NCI-H524 (cell line): ENCODE data around the gene KRTAP20-3.
A peak's percentile ranks its signal among the peaks of the same experiment; 100 is the strongest.

Source experiments
- DNase-seq, 2 experiments: peaks; one replicate each; lab custom pipeline; 2025; lab: John Stamatoyannopoulos, UW

Gene KRTAP20-3

DNA sequence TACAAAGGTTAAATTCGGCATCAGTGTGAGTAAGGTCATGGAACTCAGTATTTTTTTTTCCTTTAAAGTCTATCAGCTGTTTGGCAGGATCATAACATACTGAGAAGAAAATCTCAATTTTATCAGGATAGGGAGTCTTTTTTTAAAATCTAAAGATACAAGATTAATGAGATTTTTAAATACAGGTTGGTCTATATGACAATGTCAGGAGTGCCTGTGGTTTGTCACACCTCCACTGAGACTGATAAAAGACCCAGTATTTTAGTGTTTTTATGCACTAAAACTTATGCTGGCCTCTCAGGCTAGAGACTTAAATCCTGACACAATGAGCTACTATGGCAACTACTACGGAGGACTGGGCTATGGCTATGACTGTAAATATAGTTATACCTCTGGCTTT, at the start of gene KRTAP20-3:
Gene KRTAP20-3, plus strand, starts transcription at position 301 of the 400 bp plus-strand sequence.
- DNase-seq = no peak

DNA sequence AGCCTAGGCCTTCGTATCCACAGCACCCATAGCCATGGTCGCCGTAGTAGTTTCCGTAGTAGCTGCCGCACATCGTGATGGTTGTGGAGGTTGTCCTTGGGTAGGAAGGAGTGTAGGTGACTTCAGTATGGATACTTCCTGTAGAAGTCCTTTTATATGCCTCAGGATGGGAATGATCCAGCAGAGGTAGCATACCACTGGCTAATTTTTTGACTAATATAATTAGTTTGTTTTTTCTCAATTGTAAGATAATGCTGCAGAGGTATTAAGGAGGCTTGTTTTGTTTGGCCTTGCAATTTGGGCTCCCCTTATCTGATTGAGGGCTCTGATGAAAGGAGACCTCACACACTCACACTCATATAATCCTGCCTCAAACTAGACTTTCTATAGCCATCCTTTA, 43.9 kb upstream of the KRTAP20-3 start, which contains the start of gene KRTAP6-2:
Gene KRTAP6-2, minus strand, starts transcription at position 101 of the 400 bp plus-strand sequence. Its CDS starts 28 bp downstream, at position 73.
- DNase-seq = no peak

DNA sequence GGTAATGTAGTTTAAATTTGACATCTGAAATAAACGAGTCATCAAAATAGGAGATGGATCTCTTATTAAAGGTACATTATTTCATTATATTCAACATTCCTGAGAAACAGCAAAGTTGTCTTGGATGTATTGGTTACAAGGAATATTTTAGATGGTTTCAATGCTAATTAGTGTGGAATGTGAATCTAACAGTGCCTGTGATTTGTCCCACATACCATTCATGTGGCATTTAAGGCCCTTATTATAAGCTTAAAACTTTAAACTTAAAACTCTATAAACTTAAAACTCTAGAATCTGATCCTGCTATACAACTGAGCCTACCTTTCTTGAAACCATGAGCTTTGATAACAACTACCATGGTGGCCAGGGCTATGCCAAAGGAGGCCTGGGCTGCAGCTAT, 41.9 kb upstream of the KRTAP20-3 start, which contains the start of gene KRTAP22-1:
Gene KRTAP22-1, plus strand, starts transcription at position 301 of the 400 bp plus-strand sequence.
- DNase-seq = no peak

DNA sequence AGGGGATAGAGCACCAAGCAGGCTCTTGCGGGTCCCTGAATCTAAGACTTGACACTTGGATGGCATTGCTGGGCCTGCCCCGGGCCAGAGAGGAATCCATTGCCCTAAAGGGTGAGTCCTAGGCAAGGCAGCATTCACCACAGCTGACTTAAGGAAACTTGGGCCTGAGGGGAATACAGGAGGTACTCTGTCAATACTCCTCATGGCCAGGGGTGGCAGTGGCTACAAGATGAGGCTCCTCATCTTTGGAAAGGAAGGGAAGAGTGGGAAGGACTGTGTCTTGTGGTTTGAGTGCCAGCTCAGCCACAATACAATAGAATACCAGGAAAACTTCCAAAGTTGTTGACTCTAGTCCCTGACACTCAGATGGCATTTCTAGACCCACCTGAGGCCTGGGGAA, 36.7 kb upstream of the KRTAP20-3 start:
- DNase-seq = peak in 1 of 2 experiments; percentile 8

DNA sequence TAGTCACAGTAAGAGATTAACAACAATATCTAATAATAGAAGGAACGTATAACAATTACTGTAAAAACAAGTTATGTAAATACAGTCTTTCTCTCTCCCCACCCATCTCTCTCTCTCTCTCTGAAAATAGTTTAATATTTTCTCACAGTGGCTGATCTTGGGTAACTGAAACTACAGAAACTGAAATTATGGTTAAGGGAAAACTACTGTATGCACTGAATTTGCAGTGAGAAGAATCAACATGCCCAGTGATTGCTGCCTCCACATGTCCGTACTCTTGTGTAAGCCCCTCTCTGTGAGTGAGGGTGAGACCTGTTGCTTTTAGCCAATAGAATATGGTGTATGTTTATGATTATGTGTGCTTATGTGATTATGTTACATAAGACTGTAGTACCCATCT, 30.5 kb upstream of the KRTAP20-3 start:
- no peak for DNase-seq

DNA sequence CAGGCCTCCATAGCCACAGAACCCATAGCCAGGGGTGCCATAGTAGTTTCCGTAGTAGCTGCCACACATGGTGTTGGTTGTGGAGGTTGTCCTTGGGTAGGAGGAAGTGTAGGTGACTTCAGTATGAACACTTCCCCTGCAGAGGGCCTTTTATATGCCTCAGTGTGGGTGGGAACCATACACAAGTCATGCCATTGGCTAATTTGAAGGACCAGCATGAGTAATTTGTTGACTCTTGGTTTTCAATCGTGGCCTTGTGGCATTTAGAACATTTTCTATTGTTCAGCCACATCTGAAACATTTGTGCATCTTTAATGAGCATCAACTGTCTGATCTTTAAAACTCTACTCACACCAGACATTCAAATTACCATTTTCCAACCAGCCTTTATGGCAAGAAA, 28.8 kb upstream of the KRTAP20-3 start, which contains the start of gene KRTAP6-1:
Gene KRTAP6-1, minus strand, starts transcription at position 95 of the 400 bp plus-strand sequence. Its CDS starts 26 bp downstream, at position 69.
- no peak for DNase-seq

DNA sequence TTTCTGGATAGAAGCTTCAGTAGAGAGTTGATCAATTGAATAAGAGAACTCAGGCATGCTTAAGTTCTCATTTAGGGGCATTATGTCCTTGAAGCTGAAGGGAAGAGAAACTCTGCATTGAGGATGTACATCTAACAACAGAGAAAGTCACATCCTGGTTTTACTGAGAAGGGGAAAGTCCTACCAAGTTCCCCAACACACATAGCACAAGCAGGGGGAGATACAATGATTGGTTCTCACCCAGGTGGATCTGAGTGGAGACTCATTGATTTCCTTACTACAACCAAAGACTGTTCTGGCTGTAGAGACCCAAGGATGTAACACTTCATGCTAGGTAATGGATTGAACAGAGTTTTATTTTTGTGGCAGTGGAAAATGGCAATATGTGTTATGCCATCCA, 27.5 kb upstream of the KRTAP20-3 start:
- DNase-seq = no peak

DNA sequence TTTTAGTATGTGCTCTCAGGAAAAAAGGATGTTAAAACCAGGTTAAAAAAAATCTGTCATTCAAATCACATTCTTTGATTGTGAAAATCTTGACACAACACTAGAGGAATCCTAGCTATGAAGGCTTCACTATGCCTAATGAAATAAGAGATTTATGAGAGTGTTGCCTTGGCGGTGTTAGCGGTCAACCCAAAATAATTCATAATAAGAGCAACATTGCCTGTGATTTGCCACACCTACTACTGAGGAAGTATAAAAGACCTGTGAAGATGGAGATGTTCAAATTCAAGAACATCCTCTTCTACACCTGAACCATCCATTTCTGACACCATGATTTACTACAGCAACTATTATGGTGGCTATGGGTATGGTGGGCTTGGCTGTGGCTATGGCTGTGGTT, 26.5 kb upstream of the KRTAP20-3 start, which contains the start of gene KRTAP20-1:
Gene KRTAP20-1, plus strand, starts transcription at position 301 of the 400 bp plus-strand sequence. Its CDS starts 30 bp downstream, at position 331.
- DNase-seq = no peak

DNA sequence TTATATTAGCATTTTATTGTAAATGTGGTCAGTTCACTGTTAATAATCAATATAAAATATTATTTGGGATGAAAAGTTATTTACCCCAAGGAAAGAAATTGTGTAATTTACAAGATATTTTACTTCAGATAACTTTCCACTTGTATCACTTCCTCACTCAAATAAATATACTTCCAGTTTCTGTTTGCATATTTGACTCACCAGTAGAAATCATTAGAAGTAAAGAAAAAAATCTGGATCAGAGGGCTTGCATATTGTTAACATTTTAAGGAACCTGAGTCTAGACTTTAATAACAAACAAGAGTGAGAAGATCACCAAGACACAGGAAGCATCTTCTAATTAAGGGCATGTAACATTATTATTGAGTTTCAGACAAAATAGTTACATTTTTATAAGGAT, 22.6 kb upstream of the KRTAP20-3 start:
- no peak for DNase-seq

DNA sequence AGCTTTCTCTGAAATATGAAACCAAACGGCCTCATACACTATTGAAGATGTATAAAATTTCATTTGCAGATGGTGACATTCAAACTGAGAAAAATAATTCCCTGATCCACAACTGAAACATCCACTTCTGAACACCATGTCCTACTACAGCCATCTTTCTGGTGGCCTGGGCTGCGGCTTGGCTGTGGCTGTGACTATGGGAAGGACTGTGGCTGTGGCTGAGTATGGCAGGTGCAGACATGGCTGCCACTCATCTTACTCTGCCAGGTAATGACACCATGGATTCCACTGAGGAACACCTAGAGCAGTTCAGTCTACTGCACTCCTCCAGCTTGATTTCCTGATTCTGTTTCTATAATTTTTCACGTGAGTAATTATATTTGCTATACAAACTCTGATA, 22.1 kb upstream of the KRTAP20-3 start, which contains the start of gene KRTAP20-4:
Gene KRTAP20-4, plus strand, starts transcription at position 106 of the 400 bp plus-strand sequence.
- DNase-seq = peak in 1 of 2 experiments; percentile 59

DNA sequence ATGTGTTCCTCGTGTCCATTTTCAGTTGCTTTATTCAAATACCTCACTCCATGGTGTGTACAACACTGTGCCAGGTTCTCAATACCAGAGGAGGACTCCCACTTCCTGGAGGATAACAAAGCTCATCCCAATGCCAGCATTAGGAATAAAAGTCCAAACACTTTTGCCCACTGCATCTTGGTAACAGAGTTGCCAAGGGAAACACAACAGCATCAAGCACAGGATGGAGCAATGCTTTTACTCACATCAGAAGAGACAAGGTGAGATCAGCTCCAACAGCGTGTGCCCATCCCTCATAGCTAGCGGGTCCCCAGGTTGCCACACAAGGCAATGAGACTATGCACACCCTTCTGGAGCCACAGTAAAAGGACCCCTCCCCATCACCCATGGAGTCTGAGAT, 19.3 kb upstream of the KRTAP20-3 start:
- DNase-seq = no peak

DNA sequence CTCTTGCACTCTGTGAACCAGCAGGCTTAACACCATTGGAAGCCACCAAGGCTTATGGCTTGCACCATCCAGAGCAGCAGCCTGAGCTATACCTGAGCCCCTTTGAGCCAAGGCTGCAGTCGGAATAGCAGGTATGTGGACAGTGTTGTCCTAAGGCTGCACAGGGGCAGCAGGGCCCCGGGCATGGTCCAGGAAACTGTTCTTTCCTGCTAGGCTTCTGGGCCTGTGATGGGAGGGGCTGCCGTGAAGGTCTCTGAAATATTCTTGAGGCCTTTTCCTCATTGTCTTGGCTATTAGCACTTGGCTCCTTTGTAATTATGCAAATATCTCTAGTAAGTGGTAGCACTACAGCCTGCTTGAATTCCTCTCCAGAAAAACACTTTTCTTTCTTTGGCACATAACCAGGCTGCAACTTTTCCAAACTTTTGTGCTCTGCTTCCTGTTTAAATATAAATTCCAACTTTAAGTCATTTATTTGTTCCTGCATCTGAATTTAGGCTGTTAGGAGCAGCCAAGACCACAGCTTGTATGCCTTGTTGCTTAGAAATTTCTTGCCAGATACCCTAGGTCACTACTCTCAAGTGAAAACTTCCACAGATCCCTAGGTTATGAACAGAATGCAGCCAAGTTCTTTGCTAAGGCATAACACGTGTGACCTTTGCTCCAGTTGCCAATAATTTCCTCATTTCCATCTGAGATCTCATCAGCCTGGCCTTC, 17.1 kb upstream of the KRTAP20-3 start:
- no peak for DNase-seq

DNA sequence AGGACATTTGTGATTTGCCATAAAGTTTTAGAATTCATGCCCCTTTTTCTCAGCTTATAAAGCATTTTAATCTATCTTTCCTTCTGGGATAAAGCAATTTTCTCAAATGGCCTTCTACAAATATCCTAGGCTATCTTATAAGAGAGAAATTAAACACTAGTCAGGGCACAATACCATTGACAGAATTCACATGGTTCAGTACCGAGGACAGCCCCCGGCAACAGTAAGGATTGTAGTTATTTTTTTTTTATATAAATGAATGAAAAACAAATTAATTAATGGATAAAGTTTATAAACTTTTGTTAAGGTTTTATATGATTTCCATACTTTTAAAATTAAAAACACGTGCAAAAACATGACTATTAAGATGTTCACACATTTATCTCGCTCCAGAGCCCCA, 14.6 kb upstream of the KRTAP20-3 start:
- DNase-seq = no peak

DNA sequence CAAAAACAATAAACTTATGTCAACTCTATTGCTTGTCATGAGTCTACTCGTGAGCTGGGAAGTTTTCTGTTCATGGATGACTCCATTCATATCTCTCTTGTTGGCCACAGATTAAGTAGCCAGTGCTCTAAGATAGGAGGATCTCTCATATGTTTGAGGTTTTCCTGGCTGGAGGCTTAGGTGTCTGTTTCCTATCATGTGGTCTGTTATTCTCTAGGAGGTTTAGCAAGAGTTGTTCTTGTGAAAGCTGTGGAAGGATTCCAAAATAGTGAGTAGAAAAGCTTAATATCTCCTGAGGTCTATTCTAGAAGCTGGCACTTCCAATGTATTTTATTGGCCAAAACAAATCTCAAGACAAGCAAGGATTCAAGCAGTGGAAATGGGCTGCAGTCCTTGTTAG, 13.5 kb upstream of the KRTAP20-3 start:
- no peak for DNase-seq

DNA sequence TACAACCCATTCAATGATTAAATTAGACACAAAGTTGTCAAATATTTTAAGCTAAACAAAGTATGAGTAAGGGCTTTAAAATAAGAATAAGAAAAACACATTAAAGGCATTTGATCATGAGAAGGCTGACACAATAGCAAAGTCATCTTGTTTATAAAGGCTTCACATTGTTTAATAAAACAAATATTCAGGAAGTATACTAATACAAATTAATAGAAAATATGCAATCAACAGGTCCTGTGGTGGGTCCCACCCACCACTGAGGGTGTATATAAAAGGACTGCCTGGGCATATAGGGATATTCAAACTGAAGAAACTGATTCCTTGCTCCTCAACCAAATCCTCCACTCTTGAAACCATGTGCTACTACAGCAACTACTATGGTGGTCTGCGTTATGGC, 7.8 kb upstream of the KRTAP20-3 start, which contains the start of gene KRTAP20-2:
Gene KRTAP20-2, plus strand, starts transcription at position 301 of the 400 bp plus-strand sequence. Its CDS starts 58 bp downstream, at position 359.
- no peak for DNase-seq

DNA sequence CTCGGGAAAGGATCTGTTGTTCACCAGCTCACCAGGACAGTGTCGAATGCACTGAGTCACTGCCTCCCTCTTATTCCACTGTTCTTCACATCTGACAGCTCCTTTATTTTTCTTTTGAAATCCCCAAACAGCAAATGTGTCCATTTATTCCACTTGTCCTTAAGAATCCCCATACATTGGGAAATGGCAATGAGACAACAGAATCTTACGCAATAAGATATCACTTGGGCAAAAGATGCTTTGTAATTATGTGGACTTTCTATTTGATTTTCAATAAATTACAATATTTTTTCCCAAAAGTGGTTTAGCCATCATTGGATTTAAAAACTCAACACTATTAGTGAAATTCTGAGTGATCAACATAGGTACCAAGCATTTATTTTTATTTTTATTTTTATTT, 4.0 kb upstream of the KRTAP20-3 start:
- DNase-seq = no peak

DNA sequence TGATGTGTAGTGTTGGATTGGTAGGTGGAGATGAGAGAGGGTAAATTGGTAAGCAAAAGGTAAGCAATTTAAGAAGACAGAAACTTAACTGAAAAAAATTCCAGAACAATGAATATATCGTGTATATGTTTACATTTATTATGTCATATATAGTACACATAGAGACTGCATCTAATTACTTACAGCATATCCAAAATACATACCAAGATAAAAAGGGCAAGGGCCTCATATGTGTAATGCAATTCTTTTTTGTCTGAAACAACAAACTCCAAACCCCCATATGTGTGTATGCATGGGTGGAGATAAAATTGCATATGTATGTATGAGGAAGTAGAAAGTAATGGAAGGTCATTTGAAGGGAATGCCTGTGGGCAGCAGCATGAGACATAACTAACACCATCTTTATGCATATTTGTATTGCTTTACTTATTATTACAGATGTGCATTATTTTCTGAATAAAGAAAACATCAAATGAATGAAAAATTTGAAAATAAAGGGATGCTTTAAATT, 4.3 kb downstream of the KRTAP20-3 start:
- DNase-seq = no peak

DNA sequence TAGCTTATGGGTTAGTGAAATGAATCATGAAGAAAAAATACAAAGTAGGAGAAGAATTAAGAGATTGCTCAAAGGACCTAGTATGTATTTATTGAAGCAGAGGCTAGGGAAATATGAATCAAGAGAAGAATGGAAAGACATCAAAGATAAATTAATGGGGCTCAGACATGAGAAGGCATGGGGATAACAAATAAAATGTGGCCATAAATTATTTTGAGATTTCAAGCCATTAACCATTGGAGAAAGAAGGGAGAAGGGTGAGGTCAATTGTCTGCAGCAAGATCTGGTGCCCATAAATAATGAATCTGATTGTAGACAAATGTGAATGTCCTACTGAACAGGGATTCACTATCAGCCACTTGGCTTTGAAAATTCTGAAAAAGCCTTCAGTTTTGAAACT, 10.2 kb downstream of the KRTAP20-3 start:
- DNase-seq = no peak

DNA sequence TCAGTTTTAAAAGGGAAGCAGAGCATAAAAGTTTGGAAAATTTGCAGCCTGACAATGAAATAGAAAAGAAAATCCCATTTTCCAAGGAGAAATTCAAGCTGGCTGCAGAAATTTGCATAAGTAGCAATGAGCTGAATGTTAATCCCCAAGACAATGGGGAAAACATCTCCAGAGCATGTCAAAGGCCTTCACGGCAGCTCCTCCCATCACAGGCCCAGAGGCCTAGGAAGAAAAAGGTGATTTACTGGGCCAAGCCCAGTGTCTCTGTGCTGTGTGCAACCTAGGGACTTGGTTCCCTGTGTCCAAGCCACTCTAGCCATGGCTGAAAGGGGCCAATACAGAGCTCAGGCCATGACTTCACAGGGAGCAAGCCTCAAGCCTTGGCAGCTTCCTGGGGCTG, 26.1 kb downstream of the KRTAP20-3 start:
- no peak for DNase-seq

DNA sequence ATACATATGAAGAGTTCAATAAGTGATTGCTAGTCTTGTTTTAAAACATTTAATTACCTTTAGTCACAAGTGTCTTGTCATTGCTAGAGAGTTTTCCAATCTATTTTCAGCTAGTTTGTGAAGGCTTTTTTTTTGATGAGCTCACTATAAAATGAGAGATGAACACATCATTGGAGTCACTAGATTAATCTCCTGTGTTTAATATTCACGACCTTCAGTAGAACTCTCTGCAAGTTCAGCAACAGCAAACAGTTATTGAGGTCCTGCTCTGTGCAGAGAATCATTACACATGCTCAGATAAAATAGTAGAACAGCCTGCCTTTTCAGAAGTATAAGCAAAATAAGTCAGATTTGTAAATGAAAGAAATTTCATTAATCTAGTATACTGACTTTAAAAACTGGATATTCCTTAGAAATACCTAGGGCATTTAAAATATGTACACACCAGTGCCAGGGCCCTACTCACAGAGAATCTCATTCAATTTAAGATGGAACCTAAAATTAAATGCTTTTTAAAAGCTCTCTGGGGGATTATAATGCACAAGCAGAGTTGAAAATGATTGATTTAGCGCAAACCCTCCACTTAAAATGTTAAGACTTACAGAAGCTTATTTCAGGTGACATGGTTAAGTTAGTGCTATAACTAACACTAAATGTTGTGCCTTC, 30.5 kb downstream of the KRTAP20-3 start:
- DNase-seq = peak in 1 of 2 experiments; percentile 4

DNA sequence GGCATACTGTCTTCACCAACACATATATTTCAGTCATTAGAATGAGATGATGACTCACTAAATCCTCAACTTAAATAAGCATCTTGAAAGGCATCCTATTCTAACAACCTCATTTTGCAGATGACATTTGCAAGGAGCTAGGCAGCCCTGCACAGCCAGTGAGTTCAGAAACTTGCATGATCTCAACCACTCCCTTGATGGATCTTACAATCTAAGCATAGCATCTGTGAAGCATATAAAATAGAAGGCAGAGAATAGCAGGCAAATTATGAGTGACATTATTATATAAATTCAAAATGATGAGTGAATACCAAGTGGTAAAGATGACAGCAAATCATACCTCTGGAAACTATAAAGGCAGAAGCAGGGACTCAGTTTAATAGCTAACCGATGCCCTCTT, 31.6 kb downstream of the KRTAP20-3 start:
- no peak for DNase-seq

DNA sequence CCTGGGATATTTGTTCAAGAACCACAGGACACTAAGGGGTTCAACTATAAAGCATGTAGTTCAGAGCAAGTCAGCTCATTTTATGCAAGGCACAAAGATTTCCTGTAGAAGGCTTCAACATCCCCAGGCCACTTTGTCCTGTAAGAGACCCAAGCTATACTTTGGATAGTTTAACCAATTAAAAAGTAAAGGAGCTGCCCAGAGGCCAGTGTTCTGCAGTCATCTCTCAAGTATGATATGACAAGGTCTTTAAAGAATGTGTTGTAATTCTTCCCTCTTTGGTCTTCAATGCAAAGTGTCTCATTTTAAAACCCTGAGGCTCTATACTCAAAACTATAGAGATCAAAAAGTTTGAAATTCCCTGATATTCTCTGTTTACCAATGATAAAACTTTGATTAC, 34.1 kb downstream of the KRTAP20-3 start:
- DNase-seq = no peak

DNA sequence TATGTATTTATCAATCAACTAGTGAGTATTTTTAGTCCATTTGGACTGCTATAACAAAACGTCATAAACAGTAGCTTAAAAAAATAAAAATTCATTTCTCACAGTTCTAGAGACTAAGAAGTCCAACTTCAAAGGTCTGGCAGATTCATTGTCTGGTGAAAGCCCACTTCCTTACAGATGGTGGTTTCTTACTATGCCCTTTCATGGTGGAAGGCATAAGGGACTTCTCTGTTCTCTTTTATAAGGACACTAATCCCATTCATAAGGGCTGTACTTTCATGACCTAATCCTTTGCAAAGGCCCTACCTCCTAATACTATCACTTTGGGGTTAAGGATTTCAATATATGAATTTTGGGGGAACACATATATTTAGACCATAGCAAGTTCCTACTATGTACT, 37.9 kb downstream of the KRTAP20-3 start:
- DNase-seq = no peak
